Fibroblast of skin of left quadriceps (primary cell): ENCODE measurements around the gene SUSD1.
"Not testable (repeated sequence)": the region's sequence is repeated elsewhere in the genome, so short reads cannot be mapped to it uniquely, and the experiment has no call there.

Source experiments
- DNase-seq, 2 experiments: peaks; one replicate each; pipeline ENCODE4 v3.0.0-alpha.2; 2013; ENCODE audit warnings: low read depth in 2 of 2

The SUSD1 gene

DNA sequence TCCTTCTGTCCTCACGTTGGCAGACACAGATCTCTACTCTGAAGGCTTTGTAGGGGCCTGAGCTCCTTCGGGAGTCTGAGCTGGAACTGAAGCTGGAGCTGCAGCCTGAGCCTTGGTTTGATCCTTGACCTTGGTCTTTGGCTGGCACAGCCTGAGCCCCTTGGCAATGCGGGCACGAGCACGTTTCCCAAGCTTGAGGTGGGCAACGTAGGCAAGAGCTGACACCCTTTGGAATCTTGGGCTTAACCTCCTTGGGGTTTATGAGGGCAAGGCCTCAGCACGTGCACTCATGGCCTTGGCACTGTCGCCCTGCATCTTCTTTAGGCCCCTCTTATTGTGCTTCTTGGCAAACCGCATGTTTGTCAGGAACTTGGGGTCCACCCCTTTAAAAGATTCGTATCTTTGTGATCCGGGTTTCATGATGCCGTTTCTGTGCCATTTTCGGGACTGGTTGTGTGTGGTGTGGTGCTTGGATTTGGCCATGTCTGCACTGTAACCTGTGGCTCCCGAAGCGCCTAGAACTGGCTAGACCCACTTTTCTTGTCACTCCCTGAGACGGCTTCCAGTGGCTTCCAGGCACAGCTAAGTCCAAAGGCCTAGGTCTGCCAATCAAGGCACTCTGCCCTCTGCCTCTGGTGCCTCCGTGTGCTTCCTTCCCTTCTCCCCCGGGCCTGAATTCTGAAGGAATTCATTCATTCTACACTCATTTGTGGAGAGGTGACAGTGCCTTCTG lies 1.4 kb downstream of the SUSD1 start:
- DNase-seq: no peak

DNA sequence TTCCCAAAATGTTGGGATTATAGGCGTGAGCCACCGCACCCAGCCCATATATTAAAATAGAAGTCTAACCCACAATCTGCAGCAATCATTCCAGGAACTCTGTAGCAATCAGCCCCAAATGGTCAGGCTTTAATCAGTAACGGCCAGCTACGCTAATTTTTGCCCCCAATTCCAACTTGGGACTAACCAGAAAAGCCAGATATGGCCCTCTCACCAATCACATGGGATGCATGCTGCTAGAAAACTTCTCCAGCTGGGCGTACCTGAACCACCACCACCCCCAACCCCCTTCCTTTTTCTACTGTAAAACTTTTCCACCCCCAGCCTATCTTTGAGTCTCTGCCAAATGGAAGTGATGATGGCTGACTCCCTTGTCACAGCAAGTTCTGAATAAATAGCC lies 4.1 kb downstream of the SUSD1 start:
- no peak for DNase-seq

- no peak for DNase-seq
Measured at GRCh38 chr9:112170235-112170634, 4.9 kb downstream of the SUSD1 start.

DNA sequence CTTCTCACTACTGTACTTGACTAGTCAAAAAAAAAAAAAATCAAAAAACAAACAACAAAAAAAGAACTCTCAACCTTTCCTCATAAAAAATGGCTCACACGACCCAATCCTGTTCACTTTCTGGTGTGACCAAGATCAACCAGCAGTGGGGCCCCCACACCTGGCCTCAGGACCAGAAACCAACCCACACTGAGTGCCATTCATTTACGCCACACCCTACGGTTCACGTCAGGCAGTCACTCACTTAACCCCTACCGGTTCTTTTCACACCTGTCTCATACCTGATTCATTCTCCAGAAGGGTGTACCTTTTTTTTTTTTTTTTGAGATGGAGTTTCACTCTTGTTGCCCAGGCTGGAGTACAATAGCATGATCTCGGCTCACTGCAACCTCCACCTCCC lies 5.7 kb downstream of the SUSD1 start:
- no peak for DNase-seq

GRCh38 chr9:112168197-112168596 lies 6.9 kb downstream of the SUSD1 start:
- DNase-seq: no peak

- DNase-seq: peak in 1 of 2 experiments; percentile 21
Measured at GRCh38 chr9:112166176-112167140, 8.6 kb downstream of the SUSD1 start.

DNA sequence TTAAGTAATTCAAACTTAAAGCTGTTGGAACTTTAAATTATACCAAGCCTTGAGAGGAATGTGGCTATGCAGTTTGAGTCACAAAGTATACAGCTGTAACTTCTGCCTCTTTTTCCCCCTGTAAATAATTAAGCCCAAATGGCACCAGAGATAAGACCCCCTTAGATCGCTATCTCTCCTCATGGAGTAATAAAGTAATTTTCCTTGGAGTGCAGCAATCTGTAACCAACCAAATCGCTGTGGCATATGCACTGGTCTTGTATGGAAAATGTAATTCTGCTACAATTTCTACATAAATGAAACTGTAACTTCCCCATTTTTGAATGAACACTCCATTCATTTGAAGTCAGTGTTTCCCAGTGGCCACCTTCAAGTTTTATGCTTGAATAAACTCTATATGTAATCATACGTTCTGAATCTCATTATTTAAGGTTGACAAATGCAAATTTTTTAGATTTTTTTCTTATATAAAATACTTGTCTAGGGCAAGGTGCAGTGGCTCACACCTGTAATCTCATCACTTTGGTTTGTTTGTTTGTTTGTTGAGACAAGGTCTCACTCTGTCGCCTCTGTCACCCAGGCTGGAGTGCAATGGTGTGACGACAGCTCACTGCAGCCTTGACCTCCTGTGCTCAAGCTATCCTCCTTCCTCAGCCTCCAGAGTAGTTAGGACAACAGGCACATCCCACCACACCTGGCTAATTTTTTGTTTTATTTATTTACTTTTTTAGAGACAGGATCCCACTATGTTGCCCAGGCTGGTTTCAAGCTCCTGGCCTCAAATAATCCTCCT lies 12.3 kb downstream of the SUSD1 start:
- DNase-seq: no peak

DNA sequence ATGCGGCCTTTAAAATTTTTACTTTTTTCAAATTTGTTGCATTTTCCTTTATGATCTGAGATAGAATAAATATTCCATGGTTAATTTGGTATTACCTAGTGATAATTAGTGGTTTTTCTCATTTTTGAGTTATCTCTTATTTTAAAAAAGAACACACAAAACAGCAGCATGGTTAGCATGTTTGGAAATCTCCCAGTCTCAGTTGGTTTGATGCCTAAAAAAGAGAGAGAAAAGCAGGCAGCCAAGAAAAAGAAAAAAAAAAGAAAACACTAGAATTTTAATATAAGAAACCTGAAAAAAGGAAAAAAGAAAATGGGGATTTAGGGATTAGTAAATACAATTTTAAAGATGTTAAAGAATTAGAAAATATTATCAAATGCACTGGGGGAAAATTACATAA lies 15.3 kb downstream of the SUSD1 start:
- DNase-seq: no peak

DNA sequence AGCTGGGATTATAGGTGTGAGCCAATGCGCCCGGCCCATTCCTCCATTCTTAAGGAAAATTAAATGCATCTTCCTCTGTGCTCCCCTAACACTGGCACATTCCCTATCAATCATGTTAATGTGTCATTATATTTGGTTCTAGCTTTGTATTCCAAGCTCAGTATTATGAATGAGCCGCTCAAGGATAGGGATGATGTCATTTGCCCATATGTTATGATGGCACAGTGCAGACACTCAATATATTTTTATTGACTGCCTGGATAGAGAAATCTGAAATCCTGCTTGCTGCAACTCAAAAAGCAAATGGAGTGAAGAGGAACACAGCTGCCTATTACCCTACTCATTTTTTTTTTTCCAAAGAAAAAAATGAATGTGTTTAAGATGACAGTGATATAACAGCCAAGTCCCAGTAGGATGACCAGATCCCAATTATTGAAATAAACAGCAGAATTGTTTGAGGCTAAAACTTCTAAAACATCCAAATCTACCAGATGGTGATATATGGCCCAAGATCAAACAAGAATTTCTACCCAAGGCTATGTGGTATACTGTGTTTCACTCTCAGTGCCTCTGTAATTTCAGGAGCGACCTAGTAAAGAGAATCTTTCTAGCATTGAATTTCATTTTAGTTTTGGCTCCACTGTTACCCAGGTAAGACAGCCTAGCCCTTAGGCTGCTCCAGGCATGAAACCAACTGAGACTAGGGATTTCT lies 16.3 kb downstream of the SUSD1 start:
- no peak for DNase-seq

DNA sequence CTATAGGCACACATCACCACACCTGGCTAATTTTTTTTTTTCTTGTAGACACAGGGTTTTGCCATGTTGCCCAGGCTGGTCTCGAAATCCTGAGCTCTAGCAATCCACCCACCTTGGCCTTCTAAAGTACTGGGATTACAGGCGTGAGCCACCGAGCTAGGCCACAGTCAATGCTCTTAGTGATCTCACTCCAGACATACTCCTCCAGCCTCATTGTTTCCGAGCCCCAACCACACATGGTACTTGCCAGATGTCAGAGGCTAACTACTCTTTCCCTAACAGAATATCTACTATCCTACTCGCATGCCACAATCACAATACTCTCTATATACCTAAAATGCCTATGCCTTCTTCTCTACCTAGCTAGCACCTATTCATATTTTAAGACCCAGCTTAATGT lies 17.1 kb downstream of the SUSD1 start:
- no peak for DNase-seq

DNA sequence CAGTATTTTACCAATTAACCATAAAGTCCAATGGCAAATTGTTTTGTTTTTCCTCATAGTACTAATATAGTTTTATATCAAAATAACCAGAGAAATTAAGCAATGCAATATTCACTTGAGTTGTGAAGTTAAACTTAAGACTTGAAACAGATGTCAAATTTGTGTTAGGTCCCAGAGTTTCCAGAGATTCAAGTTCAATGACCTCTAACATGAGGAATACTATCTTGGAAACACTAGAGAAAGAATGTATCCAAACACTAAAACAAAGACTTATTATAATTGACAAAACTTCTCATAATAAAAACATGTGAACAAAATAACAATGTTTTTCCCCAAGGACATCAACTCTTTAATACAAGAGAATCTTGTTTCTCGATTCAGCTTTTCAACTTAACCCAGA lies 18.0 kb downstream of the SUSD1 start:
- DNase-seq: no peak

GRCh38 chr9:112149211-112149610 lies 25.9 kb downstream of the SUSD1 start:
- no peak for DNase-seq

DNA sequence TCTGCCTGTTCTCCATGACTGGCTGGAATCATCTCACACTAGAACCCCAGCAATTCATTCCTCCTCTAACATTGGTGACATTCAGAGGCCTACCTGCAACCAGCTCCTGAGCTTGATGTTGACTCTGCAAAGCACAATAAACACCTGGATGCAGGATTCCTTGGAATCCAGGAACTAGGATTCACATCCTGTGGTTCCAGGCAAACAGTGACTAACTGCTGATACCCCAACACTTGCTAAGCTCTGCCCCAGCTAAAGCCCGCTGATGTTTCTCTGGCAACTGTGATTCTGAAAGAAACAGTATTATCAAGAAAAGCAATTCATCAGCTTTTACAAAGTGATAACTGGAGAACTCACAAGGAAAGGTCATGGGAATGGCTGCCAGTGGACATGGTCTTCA lies 29.2 kb downstream of the SUSD1 start:
- DNase-seq: no peak

- DNase-seq: no peak
Measured at GRCh38 chr9:112144807-112145206, 30.3 kb downstream of the SUSD1 start.

- DNase-seq: no peak
Measured at GRCh38 chr9:112142420-112142819, 32.7 kb downstream of the SUSD1 start.

DNA sequence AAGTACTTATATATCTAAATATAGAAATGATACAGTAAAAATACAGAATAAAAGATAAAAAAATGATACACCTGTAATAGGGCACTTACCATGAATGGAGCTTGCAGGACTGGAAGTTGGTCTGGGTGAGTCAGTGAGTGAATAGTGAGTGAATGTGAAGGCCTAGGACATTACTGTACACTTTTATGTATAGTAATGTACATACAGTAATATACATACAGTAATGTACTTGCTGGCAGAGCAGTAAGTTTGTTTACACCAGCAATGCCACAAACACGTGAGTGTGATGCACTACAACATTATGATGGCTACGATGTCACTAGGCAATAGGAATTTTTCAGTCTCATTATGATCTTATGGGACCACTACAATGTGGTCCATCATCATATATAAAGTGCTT lies 34.2 kb downstream of the SUSD1 start:
- no peak for DNase-seq

DNA sequence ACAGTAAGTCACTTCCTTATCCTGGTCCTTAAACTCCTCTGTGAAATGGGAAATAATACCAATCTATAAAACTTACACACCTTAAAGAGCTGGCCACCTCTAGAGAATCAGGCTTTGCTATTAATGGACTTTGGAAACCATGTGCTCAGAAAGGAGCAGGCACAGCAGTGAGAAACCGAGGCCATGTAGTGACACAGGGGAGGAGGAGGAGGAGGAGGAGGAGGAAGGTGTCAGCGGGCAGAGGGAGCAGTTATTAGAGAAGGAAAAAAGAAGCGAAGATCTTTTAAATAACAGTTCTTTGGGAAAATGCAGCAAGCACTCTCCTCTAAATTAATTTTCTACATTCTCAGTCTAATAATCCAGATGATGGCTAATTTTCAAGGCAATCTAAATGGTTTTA lies 38.0 kb downstream of the SUSD1 start:
- DNase-seq: no peak

GRCh38 chr9:112135706-112136105 lies 39.4 kb downstream of the SUSD1 start:
- DNase-seq: no peak

- DNase-seq: not testable (repeated sequence)
Measured at GRCh38 chr9:112133806-112134205, 41.3 kb downstream of the SUSD1 start.

GRCh38 chr9:112132356-112132755 lies 42.7 kb downstream of the SUSD1 start:
- DNase-seq: no peak

DNA sequence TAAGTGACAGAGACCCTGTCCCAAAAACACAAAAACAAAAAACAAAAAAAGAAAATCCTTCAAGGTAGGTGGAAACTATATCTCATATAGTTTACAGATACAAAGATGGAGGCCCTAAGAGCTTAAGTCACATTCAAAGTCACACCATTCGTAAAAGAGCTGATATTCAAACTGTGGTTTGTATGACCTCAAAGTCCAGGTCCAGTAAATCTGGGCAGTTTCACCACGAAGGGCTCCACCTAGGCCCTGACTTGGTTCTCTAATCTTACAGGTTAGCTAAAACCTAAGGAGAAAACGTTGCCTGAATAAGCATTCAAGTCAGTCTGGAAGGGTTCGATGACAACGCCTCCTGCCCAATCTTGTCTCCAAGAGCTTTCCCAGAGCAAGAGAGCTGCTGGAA lies 44.1 kb downstream of the SUSD1 start:
- no peak for DNase-seq

GRCh38 chr9:112130347-112130746 lies 44.8 kb downstream of the SUSD1 start:
- no peak for DNase-seq
